HFFc6 (cell line): ENCODE data around the gene RNPEPL1. TPM values are rescaled to one million over a fixed set of nuclear protein-coding genes. Genes with fewer than 3 reads are reported as not detected.

Experiments used
- DNase-seq: peaks from one replicate; pipeline ENCODE4 v3.0.0-alpha.2; 2018
- H3K27ac Mint-ChIP-seq: 2 replicates; pipeline ENCODE4 v1.8.0; 2020; ENCODE audit warnings: mild to moderate bottlenecking, mixed read lengths
- H3K27me3 Mint-ChIP-seq: 2 replicates; pipeline ENCODE4 v1.8.0; 2021; ENCODE audit warnings: mild to moderate bottlenecking, moderate library complexity, mixed read lengths; ENCODE audit not compliant: insufficient read depth
- H3K36me3 Mint-ChIP-seq: 2 replicates; pipeline ENCODE4 v1.8.0; 2021; ENCODE audit warnings: low read depth, mixed read lengths
- H3K4me1 Mint-ChIP-seq: 2 replicates; pipeline ENCODE4 v1.8.0; 2020; ENCODE audit warnings: low read depth, mixed read lengths
- H3K4me3 Mint-ChIP-seq: 2 replicates; pipeline ENCODE4 v1.8.0; 2020; ENCODE audit warnings: mild to moderate bottlenecking, moderate library complexity, mixed read lengths
- H3K9me3 Mint-ChIP-seq: 2 replicates; pipeline ENCODE4 v1.8.0; 2020; ENCODE audit warnings: mild to moderate bottlenecking, mixed read lengths
- total RNA-seq, 6 experiments: library from RNA; stranded (reverse); fragmentation: NEBNext Ultra II Directional; extraction: Animal tissue kit (Norgen Biotek cat#: 25700); gene quantifications; 2 replicates in 1 of 6; 3 replicates in 5 of 6; pipeline ENCODE4 v1.2.3, GENCODE V29; 2021
- TF ChIP-seq, protein P1 (sequence below): fragments of 200-600 bp; sonication (generic); IDR thresholded peaks from 2 replicates; pipeline ENCODE4 v1.5.0; 2021; ENCODE audit warnings: antibody characterized with exemption, mild to moderate bottlenecking

RNPEPL1 gene
- total RNA-seq, 6 experiments from 2014 or later, result 36.9 to 48.5 (median 43.3) TPM

DNA sequence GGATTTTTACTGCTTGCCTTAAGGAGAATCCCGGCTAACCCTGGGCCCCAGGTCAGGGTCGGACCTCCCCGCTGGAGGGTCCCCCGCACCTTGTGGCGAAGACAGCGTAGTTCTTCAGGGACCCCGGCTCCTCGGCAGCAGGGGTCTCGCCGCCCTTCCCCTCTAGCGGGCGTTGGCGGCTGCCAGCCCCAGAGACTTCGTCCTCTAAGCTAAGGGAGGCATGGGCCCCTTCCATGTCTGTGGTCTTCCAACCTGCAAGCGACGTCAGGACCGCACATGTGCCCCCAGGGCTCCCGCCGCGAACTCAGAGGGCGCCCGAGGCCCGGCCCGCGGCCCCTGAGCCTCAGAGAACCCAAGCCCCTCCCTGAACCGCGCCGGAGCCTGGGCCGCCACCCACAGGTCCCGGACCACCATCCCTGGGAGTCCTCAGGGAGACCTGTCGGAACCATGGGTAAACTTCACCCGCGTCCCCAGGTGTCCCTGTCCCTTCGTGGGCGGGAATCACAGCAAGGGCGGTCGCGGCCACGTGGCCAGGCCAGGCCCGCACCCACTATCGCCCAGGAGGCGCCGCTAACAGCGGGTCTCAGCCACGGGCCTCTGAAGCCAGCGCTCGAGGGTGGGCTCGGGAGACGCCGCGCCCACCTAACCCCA, 11.1 kb upstream of the RNPEPL1 start:
- H3K27me3 Mint-ChIP-seq, result no peaks in the 10 kb centered on the region
- no peaks in the 10 kb centered on the region for H3K9me3 Mint-ChIP-seq
- H3K36me3 Mint-ChIP-seq, result 0 out of 2 replicates have a peak, but pooled peaks cover 6% of the 10 kb centered on the region
- no peak overlapping the region for H3K27ac Mint-ChIP-seq
- H3K4me1 Mint-ChIP-seq, result peaks cover 33% of the 10 kb centered on the region
- no peak for DNase-seq
- H3K4me3 Mint-ChIP-seq, result no peak overlapping the region
- TF ChIP-seq, protein P1, sequence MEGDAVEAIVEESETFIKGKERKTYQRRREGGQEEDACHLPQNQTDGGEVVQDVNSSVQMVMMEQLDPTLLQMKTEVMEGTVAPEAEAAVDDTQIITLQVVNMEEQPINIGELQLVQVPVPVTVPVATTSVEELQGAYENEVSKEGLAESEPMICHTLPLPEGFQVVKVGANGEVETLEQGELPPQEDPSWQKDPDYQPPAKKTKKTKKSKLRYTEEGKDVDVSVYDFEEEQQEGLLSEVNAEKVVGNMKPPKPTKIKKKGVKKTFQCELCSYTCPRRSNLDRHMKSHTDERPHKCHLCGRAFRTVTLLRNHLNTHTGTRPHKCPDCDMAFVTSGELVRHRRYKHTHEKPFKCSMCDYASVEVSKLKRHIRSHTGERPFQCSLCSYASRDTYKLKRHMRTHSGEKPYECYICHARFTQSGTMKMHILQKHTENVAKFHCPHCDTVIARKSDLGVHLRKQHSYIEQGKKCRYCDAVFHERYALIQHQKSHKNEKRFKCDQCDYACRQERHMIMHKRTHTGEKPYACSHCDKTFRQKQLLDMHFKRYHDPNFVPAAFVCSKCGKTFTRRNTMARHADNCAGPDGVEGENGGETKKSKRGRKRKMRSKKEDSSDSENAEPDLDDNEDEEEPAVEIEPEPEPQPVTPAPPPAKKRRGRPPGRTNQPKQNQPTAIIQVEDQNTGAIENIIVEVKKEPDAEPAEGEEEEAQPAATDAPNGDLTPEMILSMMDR, result no peak; the same call in none of the 2 replicates

DNA sequence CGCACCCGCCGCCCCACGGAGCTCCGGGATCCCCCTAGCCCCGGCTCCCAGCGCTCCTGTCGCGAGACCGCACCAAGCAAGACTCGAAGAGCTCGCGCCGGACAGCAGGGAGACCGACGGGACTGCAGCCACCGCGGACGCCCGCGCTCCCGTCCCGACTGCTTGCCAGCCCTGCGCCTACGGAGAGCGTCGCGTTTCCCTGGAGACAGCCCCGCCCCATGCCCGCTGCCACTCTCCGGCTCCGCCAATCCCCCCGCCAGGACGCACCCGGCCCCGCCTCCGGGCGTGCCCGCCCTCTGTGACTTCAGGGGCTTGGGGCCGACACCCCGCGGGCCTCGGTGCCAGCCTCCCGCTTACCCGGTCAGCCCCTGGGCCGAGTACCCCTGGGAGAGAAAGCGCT, 10.5 kb upstream of the RNPEPL1 start, which contains the start of gene ANKMY1:
Gene ANKMY1 (minus strand): TSS at position 181 of the 400 bp plus-strand sequence. CDS start 653 bp downstream, outside the sequence.
- 0 out of 2 replicates have a peak, but pooled peaks cover 6% of the 10 kb centered on the region for H3K36me3 Mint-ChIP-seq
- peak; percentile 49 for DNase-seq
- TF ChIP-seq, protein P1, result no peak
- H3K4me1 Mint-ChIP-seq, result peaks cover 38% of the 10 kb centered on the region
- peak within 1 kb of the TSS; percentile 93 for H3K4me3 Mint-ChIP-seq
- no peaks in the 10 kb centered on the region for H3K27me3 Mint-ChIP-seq
- peak within 1 kb of the TSS; percentile 44; the same call in 1 of the 2 replicates for H3K27ac Mint-ChIP-seq
- H3K9me3 Mint-ChIP-seq, result no peaks in the 10 kb centered on the region

DNA sequence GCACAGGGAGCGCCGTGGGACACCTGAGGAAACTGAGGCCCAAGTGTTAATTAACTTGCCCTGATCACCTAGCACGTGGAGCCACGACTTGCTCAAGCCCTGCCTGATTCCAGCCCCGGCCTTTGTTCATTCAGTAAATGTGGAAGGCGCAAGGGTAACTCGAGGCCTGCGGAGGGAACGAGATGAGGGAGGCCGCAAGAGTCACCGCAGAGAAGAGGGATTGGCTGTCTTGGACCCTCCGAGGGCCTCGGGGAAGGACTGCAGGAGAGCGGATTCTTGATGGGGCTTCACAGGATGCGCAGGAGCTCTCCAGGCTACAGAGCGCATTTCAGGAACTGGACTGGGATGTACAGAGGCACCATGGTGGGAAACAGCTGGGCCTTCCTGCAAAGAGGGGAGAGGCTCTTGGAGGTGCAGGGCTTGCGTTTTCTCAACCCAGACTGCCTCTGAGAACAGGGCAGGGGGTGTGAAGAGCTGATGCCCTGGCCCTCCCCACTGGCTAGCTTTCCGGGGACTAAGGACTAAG, 10.0 kb upstream of the RNPEPL1 start:
- no peak for DNase-seq
- TF ChIP-seq, protein P1, result no peak
- Mint-ChIP-seq H3K36me3 (peaks cover 6% of the 10 kb centered on the region; the same call in 1 of the 2 replicates), H3K9me3 (no peaks in the 10 kb centered on the region), H3K27ac (no peak overlapping the region), H3K4me3 (peak overlapping the region; percentile 93), H3K4me1 (peaks cover 38% of the 10 kb centered on the region), H3K27me3 (no peaks in the 10 kb centered on the region)

DNA sequence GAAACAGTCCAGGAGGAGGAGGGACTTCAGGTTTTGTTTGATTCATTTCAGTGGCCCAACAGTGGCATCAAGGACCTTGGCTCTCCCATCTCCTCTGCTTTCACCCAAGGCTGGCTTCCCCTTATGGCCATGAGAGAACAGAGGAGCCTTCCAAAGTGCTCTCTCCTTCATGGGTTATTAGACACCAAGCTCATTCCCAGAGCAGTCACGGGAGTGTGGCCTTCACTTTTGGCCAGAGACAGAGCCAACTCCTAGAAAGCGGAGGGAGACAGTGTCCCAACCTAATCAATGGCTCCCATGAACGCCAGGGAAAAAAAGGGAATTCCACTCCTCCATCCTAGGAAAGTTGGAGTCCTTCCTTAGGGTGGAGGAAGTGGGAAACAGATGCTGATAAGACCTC, 9.0 kb upstream of the RNPEPL1 start:
- H3K4me1 Mint-ChIP-seq, result peaks cover 46% of the 10 kb centered on the region
- H3K4me3 Mint-ChIP-seq, result peak overlapping the region; percentile 93
- DNase-seq, result no peak
- H3K27ac Mint-ChIP-seq, result peak overlapping the region; percentile 44; the same call in 1 of the 2 replicates
- TF ChIP-seq, protein P1, result no peak
- H3K9me3 Mint-ChIP-seq, result no peaks in the 10 kb centered on the region
- no peaks in the 10 kb centered on the region for H3K27me3 Mint-ChIP-seq
- peaks cover 11% of the 10 kb centered on the region for H3K36me3 Mint-ChIP-seq

DNA sequence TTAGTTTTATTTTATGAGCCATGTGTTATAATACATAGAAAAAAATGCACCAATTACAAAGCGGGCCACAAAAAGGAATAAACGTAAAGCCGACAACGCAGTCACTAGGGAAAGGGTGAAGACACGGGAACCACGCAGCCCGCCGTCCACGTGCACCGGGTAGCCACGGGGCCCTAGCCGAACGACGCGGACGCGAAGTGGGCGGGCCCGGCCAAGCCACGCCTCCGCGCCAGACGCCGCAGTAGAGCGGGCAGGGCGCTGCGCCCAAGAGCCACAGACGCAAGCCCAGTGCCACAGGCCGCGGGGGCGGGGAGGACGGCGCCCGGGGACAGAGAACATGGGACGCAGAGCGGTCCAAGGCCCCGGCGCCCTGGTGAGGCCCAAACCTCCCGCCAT, 8.2 kb upstream of the RNPEPL1 start, which contains the start of gene DUSP28:
Gene DUSP28 (plus strand): TSS at position 274 of the 396 bp plus-strand sequence. CDS start 328 bp downstream, outside the sequence.
- peaks cover 54% of the 10 kb centered on the region for H3K4me1 Mint-ChIP-seq
- DNase-seq, result peak; percentile 80
- TF ChIP-seq, protein P1, result no peak
- H3K27ac Mint-ChIP-seq, result peak within 1 kb of the TSS; percentile 97
- peaks cover 11% of the 10 kb centered on the region for H3K36me3 Mint-ChIP-seq
- no peaks in the 10 kb centered on the region for H3K9me3 Mint-ChIP-seq
- H3K27me3 Mint-ChIP-seq, result no peaks in the 10 kb centered on the region
- peak within 1 kb of the TSS; percentile 93 for H3K4me3 Mint-ChIP-seq
